Right lung (tissue), 5 donors: Measurements from ENCODE around the gene CATSPERZ. TPM values are rescaled to one million over a fixed set of nuclear protein-coding genes. Genes with fewer than 3 reads are reported as not detected.

ENCODE experiments used
- DNase-seq, 2 donors: peaks; one replicate each; pipeline ENCODE4 v3.0.0-alpha.2; 2013
- polyA plus RNA-seq, 5 donors: library from polyadenylated mRNA; unstranded; fragments of 120-200 nt; gene quantifications; one replicate each; pipeline versions ENCODE4 v1.2.1 to v1.2.3, GENCODE V29; 2013; ENCODE audit warnings: inconsistent platforms in 1 of 5, low replicate concordance in 1 of 5; ENCODE audit not compliant: insufficient read length in 5 of 5, insufficient read depth in 1 of 5

Gene CATSPERZ
- polyA plus RNA-seq, 5 donors, result 0.15 to 0.33 (median 0.28) TPM; not detected in 2

DNA sequence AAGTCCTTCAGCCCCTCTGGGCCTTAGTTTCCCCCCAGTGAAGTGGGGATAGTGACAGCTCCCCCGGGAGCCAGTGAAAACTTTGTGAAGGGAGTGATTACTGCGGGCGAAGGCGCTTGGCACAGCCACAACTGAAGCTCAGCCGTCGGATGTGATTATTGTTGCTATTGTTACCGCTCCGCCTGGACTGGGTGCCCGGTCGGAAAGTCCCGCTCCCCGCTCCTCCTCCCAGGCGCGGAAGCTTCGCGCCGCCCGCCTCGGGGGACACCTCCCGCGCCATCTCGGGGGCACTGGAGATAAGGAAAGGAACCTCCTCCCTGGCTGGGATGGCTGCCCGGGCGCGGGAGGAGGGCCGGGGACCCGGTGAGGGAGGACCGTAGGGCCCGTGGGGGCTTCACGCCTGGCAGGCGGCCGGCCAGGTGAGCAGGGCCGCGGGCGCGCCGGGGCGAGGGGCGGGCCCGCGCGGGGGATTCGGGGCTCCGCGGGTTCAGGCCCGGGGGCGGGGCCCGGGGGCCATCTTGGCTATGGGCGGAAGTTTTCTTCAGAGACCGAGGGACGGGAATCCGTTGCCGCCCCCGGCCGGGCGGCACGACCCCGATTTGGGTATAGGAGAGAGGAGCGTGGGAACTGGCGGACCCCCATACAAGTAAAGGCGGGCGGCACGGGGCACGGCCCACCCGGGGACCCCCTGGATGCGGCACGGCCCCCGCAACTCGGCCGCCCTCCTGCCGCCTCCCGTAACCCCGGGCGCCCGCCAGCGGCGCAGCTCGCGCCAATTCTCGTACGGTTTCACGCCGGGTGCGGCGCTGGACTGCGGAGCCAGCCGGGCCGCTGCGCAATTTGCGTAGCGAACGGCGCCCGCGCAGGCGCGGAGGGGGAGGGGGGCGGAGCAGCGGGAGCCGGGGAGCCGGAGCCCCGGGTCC lies 14.9 kb upstream of the CATSPERZ start, which contains the start of gene GPR137:
TSS of gene GPR137 (plus strand) at position 887 of the 923 bp plus-strand sequence. CDS start 677 bp downstream, outside the sequence.
- DNase-seq, result peak; percentile 90 to 91

DNA sequence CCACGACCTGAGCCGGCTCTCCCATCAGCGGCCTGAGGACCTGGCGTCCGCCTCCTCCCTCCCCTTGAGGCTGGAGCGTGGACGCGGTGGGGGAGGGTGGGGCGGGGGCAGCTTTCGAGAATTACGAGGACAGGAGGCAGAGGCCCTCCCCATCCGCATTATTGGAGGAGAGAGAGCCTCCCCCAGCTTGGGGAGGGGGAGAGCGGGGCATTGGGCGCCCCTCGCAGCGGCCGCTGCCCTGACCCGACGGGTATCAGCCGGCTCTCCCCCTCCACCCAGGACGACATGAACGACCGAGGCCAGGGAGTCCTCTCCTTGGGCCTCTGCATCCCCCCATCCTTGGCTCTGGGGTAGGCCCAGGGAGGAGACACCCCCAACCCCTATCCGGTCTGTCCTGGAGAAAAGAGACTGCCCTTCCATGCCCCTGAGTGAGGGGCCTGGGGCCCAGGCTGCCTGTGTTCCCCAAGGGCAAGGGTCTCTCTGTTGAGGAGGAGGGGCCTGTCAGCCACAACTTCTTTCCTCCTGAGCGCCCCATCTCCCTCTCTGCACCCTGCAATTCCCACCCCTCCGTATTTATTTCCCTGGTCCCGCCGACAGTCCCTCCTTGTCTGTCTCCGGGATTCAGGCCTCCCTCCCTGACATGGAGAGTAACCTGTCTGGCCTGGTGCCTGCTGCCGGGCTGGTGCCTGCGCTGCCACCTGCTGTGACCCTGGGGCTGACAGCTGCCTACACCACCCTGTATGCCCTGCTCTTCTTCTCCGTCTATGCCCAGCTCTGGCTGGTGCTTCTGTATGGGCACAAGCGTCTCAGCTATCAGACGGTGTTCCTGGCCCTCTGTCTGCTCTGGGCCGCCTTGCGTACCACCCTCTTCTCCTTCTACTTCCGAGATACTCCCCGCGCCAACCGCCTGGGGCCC lies 14.0 kb upstream of the CATSPERZ start:
- DNase-seq, result no peak

DNA sequence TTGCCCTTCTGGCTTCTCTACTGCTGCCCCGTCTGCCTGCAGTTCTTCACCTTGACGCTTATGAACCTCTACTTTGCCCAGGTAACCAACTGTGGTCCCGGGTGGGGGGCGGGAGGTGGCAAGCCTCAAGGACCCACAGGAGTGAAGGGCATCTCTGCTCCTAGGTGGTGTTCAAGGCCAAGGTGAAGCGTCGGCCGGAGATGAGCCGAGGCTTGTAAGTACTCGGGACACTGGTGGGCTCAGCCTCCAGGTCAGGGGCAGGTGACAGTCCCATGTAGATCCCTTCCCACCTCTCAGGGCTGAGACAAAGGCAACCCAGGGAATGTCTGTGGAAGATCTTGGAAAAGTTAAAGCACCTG lies 13.4 kb upstream of the CATSPERZ start:
- DNase-seq, result no peak

DNA sequence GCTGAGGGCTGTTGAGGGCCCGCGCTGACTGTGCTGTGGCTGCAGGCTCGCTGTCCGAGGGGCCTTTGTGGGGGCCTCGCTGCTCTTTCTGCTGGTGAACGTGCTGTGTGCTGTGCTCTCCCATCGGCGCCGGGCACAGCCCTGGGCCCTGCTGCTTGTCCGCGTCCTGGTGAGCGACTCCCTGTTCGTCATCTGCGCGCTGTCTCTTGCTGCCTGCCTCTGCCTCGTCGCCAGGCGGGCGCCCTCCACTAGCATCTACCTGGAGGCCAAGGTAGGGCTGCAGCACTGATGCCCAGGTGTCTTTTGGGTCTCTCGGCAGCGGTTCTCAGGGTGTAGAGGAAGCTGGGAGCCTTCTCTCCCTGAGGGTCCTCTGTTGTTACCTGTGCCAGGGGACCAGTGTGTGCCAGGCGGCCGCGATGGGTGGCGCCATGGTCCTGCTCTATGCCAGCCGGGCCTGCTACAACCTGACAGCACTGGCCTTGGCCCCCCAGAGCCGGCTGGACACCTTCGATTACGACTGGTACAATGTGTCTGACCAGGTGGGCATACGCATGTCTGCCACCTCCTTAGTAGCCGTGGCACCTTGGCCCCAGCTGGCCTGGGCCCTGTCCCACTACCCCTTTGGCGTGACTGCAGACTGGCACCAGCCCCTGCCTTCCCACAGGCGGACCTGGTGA lies 12.3 kb upstream of the CATSPERZ start:
- DNase-seq, result no peak

DNA sequence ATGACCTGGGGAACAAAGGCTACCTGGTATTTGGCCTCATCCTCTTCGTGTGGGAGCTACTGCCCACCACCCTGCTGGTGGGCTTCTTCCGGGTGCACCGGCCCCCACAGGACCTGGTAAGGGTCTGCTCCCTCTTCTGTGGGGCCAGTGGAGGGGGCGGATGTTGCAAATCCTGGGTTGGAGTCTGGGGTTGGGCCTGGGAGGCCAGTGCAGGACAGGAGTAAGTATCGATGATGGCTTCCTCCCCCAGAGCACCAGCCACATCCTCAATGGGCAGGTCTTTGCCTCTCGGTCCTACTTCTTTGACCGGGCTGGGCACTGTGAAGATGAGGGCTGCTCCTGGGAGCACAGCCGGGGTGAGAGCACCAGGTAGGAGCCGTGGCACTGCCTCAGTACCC lies 11.8 kb upstream of the CATSPERZ start:
- no peak for DNase-seq

DNA sequence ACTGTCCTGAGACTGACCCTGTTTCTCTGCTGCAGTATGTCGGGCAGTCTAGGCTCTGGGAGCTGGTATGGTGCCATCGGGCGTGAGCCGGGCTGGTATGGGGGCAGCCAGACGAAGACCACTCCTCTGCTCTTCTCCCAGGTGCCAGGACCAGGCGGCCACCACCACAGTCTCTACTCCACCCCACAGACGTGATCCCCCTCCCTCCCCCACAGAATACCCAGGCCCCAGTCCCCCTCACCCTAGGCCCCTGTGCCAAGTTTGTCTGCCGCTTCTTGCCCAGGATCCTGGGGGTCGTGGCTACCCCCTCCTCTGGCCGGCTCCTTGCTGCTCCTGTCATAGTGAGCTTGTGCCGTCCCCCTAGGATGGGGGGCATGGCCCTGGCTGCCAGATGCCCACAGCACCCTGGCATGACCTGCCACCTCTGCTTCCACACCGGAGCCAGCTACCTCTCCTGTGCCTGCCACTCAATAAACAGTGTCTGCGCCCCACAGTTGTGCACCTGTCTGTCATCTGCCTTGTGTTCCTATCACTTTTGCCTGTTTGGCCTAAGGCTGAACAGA lies 11.1 kb upstream of the CATSPERZ start:
- DNase-seq, result no peak

DNA sequence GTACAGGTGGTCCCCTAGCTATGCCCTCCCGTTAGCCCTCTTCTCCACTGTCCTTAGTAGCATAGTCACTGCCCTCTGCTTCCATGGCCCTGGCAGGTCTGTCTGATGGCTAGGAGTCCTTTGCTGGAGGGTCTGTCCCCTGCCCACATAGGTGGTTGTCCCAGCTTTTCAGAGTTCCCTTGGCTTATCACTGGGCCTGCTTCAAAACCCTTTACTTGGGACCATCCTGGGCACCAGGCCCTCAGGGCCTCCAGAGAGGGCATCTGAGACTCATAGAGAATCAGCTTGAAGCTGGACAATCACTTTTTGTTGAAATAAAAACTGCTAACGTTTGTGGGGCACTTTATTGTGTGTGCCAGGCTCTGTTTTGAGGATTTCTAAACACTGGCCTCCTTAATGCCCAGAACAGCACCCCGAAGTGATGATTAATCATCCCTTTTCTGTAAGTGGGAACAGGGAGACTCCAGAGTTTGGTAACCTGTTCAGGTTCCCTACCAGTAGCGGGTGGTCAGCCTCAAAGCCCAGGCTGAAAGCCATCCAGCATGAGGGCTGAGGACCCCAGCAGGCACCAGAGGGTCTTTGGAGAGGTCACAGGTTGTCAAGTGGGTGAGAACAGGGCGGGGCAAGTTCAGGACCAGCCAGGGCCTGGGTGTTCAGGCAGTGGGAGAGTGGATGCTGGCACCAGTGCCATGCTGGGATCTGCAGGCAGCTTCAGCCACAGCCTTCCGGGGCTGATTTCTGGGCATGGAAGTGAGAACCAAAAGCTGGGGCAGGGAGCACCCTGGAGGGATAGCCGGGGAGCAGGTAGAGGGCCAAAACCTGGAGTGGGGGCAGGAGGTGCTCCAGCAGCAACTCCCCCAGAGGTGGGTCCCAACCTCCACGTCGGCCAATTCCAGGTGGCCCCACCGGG lies 9.6 kb upstream of the CATSPERZ start:
- DNase-seq, result no peak

DNA sequence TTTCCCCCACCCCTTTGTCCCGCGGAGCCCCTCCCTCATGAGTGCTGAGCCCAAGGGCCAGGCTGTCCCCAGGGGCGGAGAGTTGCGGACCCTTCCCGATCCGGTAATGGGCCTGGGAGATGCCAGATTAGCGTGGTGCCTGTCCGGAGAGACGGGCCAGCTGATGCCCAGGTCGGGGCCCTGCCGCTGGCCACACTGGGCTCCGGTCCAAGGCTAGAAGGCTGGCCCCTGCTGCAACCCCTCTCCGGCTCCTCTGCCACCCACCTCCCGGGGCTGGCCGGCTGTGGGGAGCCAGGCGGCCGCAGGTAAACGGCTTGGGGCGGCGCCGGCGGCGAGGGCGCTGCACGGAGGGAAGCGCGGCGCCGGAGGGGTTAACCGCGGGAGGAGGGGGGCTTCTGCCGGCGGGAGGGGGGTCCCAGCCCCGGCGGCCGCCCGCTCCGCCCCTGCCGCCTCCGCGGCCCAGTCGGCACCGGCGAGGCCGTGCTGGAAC lies 8.9 kb upstream of the CATSPERZ start, which contains the start of gene KCNK4:
TSS of gene KCNK4 (plus strand) at position 41 of the 490 bp plus-strand sequence. CDS start 1,717 bp downstream, outside the sequence.
- no peak for DNase-seq

DNA sequence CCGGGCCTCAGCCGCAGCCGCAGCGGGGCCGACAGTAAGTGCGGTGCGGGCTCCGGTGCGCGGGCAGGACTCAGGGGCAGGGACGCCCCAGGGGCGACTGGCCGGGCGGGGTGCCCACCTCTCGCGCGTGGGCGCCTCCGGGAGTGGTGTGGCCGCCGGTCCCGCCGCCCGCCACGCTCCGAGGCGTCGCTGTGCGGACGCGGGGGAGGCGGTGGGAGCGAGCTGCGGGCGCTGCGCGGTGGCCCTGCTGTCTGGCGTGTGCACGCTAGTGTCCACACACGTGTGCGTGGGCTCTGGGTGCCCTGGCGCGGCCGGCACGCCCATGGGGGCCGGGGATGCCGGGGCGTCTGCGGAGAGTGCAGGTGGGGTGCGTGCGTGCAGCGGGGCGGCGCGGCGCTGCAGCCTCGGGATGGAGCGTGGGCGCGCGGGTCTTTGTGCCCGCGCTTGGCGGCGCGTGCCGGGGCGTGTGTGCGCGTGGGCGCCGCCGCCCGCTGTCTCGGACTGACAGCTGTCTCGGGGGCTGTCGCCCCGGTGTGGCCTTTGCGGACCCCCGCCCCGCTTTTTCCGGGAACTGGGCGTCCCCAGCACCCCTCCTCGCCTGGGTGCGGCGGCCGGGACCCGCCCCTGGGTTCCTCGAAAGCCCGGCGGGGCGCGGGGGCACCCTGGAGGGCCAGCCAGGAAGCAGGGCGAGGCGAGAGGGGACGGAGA lies 8.3 kb upstream of the CATSPERZ start:
- no peak for DNase-seq

DNA sequence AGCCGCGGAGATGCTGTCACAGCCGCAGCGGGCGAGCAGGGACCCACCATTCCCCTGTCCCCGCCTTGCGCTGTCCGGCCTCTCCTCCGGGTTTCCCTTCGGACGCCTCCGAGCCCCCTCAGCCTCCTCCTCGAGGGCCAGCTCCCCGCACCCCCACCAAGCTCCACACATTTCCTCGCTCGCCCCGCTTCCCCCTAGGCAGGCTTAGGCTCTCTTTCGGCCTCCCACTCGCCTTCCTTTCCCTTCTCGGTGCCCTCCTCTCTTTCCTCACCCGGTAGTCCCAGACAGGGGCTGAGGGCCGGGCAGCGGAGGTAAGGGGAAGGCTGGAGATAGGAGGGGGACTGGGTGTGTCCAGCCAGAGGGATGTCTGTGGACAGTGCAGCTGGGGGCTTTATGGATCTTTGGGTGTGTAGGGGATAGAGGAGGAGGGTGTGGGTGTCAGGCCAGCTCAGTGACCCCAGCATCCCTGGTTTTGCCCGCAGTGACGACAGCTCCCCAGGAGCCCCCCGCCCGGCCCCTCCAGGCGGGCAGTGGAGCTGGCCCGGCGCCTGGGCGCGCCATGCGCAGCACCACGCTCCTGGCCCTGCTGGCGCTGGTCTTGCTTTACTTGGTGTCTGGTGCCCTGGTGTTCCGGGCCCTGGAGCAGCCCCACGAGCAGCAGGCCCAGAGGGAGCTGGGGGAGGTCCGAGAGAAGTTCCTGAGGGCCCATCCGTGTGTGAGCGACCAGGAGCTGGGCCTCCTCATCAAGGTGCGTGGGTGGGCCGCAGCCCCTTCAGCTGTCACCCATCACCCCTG lies 7.5 kb upstream of the CATSPERZ start:
- DNase-seq, result no peak

DNA sequence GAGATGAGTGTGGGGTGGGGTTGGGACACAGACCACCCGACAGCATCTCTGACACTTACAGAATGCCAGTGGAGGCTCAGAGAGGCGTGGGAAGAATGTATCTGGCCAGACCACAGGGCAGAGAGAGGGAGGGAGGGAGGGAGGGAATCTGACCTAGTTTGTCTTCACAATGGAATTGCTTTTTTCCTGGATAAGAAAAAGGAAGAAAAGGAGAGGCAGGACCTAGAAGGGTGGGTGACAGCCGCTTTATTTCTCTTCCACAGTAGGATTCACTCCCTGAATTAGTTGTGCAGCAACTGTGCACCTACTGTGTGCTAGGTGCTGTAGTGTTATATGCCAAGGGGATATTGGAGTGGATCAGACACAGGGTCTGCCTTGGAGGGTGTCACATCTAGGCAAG lies 5.4 kb upstream of the CATSPERZ start:
- DNase-seq, result no peak

DNA sequence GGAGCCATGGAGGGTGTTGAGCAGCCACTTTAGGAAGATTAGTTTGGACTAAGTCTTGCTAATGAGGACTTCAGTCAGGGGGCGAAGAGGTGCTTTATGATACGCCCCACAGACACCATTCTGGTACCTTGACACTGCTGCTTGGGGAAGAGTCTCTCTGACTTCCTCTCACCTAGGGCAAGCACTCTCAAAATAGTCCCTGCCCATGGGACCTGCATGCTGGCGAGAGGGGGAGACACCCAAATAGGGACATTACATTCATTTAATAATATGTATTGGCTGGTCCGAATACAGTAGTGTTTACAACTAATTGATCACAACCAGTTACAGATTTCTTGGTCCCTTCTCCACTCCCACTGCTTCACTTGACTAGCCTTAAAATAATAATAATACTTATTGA lies 4.4 kb upstream of the CATSPERZ start:
- no peak for DNase-seq

DNA sequence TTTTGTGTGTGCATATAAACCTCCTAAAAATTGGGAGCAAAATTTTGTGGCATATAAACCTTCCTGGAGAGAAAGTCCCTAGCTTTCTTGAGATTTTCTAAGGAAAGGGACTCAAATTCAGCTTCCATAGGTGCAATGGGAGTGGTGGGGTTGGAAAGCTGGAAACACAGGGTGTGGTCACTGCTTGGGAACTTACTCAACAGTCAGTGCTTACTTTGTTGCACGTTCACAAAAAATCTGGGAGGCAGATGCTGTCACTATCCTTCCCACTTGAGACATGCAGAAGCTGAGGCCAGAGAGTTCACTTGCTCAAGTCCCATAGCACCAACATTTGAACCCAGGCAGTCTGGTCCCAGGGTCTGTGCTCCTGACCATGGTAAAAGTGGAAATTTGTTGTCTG lies 3.9 kb upstream of the CATSPERZ start:
- no peak for DNase-seq

DNA sequence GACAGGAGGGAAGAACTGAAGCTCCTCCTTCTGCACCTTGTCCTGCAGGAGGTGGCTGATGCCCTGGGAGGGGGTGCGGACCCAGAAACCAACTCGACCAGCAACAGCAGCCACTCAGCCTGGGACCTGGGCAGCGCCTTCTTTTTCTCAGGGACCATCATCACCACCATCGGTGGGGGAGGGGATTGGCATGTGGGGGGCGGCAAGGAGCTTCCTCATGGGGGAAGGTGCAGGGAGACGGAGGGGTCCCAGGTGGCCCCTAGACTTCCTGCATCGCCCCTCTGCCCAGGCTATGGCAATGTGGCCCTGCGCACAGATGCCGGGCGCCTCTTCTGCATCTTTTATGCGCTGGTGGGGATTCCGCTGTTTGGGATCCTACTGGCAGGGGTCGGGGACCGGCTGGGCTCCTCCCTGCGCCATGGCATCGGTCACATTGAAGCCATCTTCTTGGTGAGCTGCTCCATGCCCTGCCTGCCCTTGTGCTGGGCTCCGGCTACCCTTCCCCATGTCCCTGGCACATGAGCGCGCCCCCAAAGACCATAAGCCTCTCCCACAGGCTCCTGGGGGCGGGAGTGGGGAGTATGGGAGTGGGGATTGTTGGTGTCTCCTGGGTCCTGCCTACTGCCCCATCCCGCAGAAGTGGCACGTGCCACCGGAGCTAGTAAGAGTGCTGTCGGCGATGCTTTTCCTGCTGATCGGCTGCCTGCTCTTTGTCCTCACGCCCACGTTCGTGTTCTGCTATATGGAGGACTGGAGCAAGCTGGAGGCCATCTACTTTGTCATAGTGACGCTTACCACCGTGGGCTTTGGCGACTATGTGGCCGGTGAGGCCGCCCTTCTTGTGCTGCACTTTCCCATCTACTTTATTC lies 3.1 kb upstream of the CATSPERZ start:
- no peak for DNase-seq

DNA sequence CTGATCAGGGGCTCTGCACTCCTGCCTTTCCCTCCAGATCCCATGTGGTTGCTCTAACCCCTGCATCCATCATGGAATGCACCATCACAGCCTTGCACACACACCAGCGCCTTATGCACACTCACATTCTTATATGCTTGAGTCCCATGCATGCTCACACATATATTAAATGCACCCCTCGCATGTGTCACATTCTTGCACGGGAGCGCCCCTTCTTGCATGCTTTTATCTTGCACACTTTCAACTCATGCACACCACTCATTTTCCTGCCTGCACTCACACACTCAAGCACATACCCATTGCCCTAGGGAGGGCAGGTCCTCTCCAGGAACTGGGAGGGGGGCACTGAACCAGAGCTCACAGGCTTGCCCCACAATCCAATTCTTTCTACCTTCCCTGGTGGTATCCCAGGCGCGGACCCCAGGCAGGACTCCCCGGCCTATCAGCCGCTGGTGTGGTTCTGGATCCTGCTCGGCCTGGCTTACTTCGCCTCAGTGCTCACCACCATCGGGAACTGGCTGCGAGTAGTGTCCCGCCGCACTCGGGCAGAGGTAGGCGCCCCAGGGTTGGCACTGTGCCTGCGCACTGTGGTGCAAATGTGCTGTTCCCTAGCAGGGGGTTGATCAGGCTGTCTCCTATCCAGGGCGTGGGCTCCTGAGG lies 2.3 kb upstream of the CATSPERZ start:
- DNase-seq, result no peak

DNA sequence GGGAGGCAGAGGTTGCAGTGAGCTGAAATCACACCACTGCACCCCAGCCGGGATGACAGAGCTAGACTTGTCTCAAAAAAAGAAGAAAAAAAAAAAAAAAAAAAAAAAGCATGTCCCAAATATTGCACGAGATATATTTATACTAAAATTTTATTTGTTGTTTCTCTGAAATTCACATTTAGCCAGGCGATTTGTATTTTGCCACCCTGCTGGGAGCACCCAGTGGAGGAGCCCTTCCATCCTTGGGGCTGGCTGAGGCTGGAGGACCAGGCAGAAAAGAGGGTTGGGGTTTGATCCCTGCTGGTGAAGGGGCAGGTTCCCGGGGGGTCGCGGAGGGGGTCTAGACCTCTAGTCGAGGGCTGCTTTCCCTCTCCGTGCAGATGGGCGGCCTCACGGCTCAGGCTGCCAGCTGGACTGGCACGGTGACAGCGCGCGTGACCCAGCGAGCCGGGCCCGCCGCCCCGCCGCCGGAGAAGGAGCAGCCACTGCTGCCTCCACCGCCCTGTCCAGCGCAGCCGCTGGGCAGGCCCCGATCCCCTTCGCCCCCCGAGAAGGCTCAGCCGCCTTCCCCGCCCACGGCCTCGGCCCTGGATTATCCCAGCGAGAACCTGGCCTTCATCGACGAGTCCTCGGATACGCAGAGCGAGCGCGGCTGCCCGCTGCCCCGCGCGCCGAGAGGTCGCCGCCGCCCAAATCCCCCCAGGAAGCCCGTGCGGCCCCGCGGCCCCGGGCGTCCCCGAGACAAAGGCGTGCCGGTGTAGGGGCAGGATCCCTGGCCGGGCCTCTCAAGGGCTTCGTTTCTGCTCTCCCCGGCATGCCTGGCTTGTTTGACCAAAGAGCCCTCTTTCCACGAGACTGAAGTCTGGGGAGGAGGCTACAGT lies 952 bp upstream of the CATSPERZ start:
- DNase-seq, result no peak
